KG1 (cell line): Measurements from ENCODE around the gene MIPEP.

Source experiments
- DNase-seq: peaks from one replicate; lab custom pipeline; 2025; lab: John Stamatoyannopoulos, UW

MIPEP gene

DNA sequence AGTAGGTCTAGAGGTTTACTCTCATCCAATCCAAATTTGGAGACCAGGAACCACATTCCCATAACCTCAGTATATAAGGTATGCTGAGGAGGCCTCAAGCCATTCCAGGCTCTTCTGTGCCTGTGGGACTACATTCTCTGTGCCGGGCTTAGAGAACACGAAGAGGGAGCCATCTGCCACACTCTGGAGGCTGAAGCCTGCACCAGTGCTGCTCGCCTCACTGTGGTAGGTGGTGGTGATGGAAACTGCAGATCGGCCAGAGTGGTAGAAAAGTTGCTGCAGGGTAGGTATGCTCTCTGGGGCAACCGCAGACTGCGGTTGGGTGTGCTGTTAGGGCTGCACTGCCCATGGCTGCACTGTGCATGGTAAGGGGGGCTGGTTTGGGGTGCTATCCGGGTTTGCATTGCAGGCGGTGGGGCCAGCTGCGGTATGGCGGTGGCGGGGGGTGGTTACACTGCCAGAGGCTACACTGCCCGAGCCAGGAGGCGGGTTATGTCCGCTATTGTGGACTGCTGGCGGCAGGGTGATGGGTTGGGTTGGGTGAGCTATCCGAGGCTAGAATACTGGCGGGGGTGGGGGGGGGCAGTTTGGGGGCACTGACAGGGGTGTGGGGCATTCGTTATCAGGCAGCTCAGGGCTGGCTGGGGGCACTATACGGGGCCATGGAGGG is 174.0 kb downstream of the MIPEP start:
- no peak for DNase-seq

DNA sequence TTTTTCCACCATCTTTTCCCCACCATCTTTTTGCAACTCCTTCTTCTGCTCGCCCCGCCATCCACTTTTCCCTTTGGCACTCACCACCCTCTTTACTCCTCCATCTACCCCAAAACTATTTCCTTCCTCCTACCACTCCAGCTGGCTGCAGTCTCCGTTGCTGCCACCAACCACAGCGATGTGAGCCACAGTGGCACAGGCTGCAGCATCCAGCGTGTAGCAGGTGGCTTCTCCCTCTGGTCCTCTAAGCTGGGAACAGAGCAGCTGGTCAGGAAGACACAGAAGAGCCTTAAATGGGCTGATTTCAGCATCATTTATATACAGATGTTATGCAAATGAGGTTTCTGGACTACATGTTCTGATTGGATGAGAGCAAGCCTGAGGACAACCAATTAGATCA is 174.5 kb downstream of the MIPEP start:
- no peak for DNase-seq

DNA sequence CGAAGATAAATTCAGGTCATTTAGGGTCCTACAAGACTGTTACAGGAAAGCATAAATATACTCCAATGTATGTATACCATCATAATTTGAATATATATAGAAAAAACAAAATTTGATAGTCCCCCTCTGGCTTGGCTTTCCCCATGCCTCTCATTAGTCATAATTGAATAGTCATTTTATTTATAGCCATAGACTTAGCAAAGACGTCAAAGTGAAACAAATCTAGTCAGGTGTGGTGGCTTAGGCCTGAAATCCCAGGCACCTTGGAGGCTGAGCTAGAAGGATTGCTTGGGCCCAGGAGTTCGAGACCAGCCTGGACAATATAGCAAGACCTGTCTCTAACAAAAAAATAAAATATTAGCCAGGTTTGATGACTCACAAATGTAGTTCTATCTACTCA is 177.8 kb downstream of the MIPEP start:
- no peak for DNase-seq

DNA sequence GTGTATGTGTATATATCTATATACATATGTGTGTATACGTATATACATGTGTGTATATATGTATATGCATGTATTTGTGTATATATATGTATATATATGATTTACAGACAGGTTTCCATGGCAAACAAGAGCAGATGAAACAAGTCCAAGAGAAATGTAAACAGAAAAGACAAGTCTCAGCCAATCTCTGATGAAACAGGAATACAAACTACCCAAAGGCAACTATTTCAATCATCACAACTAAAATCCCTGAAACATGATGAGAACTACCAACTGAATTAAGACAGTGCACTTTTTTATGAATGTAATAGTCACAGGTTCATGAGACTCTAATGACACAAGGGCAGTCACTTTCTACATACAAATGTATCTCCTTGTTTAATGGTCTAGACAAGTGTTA is 178.8 kb downstream of the MIPEP start:
- no peak for DNase-seq

DNA sequence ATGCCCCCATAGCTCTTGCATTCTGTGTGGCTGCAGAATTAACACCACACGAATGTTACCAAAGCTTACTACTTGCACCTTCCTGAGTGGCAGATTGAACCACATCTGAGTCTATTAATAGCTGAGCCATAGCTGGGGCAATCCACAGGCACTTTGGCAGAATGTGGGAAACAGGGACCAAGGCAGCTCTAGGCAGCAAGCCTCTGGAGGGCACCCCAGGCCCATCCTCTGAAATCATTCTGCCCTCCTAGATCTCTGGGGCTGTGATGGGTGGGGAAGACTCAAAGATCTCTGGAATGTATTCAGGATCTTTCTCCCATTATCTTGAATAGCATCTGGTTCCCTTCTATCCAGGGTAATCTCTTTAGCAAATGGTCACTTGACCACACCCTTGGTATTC is 179.7 kb downstream of the MIPEP start:
- DNase-seq: no peak

DNA sequence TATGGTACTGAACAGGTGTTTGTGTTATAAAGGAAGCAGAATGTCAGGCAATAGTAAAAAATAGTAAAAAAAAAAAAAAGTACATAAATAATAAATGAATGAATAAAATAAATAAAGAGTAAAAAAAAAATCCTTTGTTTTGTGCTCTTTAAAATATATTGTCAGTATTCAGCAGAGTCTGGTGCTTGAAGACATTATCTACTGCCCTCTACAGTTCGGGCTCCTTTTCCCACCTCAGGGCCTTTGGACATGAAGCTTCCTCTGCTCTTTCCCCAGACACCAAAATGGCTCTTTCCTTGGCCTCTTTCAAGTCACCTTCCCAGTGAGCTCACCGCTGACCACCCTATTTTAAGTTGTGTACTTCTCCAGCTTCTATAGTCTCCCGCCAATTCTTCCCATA is 181.5 kb downstream of the MIPEP start:
- no peak for DNase-seq

DNA sequence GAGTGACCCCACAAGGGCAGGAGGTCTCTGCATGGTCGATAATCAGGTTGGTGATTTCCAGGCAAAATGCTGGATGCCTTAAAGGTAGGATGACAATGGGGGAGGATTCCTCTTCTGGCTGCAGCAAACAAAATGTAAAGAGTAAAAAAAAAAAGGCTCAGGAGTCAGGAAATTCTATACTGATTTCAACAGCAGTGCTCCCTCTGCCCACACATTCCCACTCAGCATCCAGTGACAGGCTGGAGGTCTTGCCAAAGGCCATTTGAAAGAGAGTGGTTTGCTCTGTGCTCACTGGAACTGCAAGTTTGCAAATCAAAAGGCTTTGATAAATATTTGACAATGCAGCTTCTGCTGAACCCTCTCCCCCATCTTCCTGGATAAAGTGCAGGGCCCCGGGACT is 183.6 kb downstream of the MIPEP start:
- DNase-seq: no peak

DNA sequence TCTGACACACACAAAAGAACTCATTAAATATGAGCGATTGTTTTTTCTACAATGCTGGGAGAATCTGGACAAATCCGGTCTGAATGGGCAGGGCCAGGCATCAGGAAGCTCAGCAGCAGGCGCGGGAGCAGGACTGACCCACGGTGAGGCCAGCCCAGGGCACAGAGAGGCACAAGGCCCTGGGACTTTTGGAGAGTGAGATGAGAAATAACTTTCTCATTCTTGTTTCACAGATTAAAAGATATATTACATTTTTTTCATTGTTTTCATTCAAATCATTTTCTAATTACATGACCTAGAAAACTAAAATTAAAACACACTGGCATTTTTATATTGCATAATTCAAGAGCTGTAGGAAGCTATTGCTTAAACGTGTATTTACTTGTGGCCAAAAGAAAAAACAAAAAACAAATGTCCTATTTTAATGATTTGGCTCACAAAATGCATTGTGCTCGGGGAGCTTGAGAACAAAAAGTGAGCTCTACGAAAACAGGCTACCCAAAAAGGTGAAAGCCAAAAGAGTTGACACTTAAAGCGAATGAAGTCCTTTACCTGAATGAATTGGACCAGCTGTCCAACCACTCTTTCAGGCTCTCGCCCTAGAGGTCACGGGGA is 185.8 kb downstream of the MIPEP start:
- no peak for DNase-seq

DNA sequence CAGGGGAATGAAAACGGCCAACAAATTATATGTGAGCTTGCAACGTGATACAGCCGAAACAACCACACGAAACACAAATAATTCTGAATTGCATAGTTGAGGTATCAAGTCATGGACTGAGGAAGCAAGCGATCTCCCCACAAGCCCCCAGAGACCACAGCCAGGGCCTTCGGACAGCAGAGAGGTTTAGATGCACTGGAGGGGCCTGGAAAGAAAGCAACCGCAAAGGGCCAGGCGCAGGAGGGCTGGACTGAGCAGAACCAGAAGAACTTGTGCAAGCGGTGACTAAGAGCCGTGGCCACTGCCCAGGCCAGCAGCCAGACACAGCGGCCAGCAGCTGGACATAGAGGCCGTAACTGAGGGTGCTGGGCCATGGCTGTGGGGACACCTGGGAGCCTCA is 187.6 kb downstream of the MIPEP start:
- DNase-seq: no peak

DNA sequence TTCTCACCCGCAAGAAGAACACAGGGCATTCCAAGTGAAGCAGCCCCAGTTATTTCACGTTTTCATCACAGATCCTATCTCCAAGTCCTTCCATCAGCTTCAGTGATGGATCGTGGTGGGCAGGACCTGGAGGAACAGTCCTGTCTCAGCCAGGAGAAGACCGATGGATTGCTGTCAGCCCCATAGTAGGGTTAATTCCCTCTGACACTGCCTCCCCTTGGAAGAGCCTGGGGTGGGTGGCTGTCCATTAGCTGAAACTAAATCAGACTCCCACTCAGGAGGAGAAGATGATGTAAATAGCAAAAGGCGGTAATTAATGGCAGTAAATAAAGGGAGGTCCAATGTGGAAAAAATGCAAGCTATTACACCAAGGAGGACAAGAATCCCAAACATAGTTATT is 188.0 kb downstream of the MIPEP start:
- no peak for DNase-seq

DNA sequence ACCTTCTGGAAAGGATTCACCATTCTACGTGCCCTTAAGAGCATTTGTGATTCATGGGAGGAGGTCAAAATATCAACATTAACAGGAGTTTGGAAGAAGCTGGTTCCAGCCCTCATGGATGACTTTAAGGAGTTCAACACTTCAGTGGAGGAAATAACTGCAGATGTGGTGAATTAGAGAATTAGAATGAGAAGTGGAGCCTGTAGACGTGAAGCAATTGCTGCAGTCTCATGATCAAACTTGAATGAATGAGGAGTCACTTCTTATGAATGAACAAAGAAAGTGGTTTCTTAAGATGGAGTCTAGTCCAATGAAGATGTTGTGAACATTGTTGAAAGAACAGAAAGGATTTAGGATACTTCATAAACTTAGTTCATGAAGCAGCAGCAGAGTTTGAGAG is 189.9 kb downstream of the MIPEP start:
- no peak for DNase-seq

DNA sequence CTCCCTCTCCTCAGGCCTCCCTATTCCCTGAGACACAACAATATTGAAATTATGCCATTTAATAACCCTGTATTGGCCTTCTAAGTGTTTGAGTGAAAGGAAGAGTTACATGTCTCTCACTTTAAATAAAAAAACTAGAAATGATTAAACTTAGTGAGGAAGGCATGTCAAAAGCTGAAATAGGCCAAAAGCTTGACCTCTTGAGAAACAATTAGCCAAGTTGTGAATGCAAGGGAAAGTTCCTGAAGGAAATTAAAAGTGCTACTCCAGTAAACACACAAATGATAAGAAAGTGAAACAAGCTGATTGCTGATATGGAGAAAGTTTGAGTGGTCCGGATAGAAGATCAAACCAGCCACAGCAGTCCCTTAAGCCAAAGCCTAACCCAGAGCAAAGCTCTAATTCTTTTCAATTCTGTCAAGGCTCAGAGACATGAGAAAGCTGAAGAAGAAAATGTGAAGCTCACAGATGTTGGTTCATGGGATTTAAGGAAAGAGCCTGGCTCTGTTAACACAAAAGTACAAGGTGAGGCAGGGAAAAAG is 191.4 kb downstream of the MIPEP start:
- no peak for DNase-seq

DNA sequence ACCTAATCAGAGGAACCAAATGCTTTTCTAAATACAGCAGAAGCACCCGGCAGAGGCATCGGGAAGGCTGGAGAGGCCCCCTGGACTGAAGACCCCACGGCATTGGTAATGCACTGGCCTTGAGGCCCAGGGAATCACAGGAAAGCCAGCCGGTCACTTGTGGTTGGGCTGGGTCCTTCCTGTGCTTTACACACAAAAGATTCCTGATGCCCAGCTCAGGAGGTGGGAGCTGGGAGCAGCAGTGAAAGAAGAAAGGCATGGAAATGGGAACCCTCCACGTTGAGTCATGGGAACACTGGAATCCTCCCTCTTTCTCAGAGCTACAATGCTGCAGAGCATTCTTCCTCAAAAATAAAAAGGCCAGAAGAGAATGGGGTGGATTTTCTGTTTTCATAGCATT is 192.6 kb downstream of the MIPEP start:
- no peak for DNase-seq

DNA sequence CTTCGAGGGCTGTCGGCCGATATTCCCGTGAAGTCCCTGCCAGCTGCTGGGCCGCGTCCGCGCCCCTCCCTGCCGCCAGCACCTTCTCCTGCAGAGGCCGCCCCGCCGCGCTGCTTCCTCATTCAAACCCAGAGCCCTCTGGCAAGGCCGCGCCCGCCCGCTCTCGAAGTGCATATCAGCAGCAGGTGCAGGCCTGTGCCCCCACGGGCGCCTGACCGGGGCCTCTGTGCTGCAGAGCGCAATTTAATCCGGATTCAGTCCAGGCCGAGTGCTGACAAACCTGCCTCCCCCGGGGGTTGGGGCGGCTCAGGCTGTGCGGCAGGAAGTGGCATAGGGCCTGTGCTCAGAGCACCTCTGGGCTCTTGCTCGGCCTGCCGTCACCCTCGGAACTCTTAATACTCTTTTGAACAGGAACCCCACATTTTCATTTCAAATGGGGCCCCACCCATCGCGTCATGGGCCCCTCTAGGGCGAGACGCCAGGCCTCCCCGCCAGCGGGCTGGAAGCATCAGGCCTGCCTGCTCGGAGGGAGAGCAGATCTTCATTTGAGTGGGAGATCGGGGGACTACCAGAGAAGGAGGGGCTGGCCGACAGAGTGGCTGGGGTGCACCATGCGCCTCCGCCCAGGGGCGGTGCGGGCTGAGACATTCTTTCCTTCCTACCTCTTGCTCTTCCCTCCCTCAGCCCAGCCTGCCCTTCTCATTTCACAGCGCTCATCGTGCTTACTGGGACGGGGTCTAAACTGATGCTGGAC is 193.3 kb downstream of the MIPEP start:
- no peak for DNase-seq

DNA sequence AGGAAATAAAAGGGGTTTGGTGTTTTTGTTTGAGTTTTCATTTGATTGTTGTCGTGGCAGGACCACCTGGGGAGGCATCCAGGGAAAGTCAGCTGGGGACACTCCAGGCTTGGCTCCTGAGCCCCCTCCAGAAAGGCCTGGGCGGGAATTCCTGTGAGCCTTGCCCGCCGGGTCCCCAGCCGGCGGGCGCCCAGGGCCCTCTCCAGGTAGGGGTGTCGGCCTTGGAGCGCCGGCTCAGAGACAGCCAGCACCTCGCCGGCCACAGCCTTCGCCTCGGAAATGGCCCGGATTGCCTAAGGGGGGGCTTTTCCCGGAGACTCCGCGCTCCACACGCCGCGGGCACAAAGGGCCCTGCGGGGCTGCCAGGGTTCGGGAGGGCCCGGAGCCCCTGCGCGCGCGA is 194.0 kb downstream of the MIPEP start:
- DNase-seq: no peak

DNA sequence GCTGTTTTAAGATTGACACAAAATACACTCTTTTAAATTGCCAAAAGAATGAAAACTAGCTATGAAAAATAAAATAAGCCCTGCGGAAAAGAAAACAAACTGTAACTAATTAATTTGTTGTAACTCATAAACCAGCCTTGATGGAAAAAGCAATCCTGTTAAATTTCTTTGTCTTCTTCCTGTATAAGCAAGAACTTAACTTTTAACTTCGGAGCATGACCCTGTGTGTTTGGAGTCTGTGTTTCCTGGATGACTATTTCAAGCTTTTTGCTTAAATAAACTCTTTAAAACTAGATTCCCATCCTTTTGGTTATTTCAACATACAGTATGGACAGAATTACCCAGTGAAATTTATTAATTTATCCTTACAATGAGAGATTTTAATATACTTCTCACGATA is 196.4 kb downstream of the MIPEP start:
- DNase-seq: no peak

DNA sequence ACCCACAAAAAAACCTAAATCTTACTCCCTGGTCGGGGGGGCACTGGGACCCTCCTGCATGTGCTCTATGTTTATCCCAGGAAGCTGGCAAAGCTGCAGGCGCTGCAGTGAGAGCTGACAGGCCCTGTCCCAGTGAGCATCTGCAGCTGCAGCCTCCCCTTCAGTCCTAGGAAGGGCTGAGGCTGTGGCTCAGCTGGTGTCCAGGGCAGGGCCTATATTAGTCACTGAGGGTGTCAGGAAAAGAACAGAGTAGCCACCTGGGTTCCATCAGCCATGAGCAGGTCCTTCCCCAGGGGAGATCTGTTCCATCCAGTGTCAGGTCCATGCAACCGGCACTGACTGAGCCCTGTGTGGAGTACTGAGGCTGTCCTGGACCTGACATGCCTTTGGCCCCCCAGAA is 198.5 kb downstream of the MIPEP start:
- no peak for DNase-seq

DNA sequence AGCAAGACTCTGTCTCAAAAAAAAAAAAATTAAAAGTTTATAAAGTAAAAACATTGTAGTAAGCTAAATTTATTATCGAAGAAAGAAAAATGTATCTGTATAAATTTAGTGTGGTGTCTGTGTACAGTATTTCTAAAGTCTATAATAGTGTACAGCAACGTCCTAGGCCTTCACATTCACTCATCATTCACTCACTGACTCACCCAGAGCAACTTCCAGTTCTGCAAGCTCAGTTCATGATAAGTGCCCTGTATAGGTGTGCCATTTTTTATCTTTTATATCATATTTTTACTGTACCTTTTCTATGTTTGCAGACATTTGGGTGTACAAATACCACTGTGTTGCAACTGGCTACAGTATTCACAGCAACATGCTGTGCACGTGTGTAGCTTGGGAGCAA is 200.9 kb downstream of the MIPEP start:
- no peak for DNase-seq

DNA sequence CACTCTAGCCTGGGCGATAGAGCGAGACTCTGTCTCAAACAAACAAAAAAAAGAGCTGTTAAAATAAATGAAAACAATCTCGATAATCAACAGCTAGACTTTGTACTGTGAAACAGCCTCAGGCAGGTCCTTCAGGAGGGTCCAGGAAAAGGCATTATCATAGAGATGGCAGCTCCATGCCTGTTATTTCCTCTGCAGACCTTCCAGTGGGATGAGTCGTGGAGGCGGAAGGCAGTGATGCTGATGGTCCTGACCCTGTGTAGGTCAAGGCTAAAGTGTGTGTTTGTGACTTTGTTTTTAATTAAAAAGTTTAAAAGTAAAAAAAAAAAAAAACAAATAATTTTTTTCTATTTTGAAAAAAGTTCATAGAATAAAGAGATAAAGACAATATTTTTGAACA is 201.6 kb downstream of the MIPEP start:
- no peak for DNase-seq

DNA sequence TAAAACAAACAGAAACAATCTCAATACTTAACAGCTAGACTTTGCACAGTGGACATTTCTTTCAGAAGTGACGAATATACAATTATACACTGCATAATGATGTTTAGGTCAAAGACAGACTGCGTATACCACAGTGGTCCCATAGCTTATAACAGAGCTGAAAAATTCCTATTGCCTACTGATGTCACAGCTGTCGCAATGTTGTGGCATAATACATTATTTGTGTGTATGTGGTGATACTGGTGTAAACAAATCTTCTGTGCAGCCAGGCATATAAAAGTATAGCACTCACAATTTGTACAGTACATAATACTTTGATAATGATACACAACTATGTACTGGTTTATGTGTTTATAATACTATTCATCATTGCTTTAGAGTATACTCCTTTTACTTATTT is 202.3 kb downstream of the MIPEP start:
- no peak for DNase-seq

DNA sequence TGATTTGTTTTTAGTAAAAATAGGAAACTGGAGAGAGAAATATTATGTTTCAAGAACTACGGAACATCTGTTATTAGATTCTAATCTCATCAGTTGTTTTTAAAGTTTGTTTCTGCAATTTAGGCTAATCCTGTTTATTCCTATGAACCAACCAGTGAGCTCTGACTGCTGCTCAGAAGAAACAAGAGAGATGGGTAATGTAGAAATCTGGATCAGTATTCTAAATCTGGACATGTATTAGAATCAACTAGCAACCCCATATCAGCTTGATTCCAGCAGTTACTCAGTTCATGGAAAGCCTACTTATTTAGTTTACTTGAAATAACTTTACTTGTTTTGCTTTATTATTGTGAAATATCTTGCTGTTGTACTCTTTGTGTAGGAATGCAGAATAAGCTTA is 203.8 kb downstream of the MIPEP start:
- DNase-seq: no peak

DNA sequence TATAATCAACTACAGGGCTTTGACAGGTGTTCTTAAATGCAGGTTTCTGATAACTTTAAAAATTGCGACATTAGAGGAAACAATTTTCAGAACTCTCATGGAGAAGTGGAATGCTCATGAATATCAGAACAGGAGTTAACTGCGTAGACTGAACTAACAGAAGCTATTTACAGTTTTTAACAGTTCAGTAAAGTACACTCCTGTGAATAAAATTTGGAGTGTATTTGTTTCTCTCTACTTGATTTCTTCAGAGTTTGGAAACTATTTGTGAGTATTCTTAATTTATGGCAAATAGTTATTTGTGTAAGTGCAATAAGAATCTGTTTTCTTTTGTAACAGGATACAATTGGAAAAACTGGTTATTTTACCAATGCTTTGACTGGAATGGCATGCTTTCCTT is 204.6 kb downstream of the MIPEP start:
- no peak for DNase-seq

DNA sequence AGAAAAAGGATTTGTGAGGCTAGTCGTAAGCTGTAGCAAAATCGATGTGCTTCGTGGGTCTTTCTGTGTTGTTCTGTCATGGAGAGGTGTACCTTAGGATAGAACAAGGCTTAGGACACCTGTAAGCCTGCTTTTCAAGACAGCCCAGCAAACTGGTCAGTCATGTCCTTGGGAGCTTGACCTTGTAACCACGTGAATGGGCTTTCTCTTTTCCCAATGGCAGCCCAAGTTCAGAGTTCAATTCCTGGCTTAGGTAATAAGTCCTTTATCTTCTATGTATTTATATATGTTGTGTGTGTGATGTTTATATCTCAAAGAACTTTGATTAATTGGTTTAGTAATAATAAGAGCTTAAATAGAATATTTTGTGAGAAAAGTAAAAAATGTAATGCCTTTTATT is 206.1 kb downstream of the MIPEP start:
- DNase-seq: no peak
